Measurements from ENCODE around the gene ZC3H6.

The ZC3H6 gene

DNA sequence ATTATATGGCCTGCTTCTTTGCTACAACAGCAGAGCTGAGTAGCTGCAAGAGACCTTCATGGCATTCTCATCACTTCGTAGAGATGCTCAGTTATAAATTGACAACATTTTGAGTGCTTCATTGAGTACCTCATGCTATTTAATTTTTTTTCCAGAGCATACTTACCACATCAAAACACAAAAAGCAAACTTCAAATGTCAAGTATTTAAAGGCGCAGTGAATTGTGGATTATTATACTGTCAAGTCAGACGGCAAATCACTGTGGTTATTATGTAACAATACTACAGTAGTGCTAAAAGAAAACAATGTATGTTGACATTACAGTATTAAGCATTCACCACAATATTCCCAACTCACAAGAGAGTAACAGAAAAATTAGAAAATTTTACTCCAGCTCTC, 33.0 kb upstream of the ZC3H6 start:
- no peak for ATAC-seq

GRCh38 chr2:112243233-112243632, 32.2 kb upstream of the ZC3H6 start:
- TF ChIP-seq ZNF8 (CRISPR knock-in tag; IDR thresholded peaks at IDR 0.05) (no peak), ARNTL (CRISPR knock-in tag; IDR thresholded peaks at IDR 0.05; ENCODE audit: borderline replicate concordance, low read depth) (no peak), ZFP30 (CRISPR knock-in tag; IDR thresholded peaks at IDR 0.05) (no peak), TSHZ2 (CRISPR knock-in tag; IDR thresholded peaks at IDR 0.05) (no peak), ZNF70 (CRISPR knock-in tag; IDR thresholded peaks at IDR 0.05) (no peak), PPARA (CRISPR knock-in tag; IDR thresholded peaks at IDR 0.05; ENCODE audit: borderline replicate concordance) (no peak), GLIS3 (CRISPR knock-in tag; IDR thresholded peaks at IDR 0.05) (no peak), SNAI2 (CRISPR knock-in tag; IDR thresholded peaks at IDR 0.05) (no peak), RARB (CRISPR knock-in tag; IDR thresholded peaks at IDR 0.05) (no peak), CSDC2 (CRISPR knock-in tag; IDR thresholded peaks at IDR 0.05) (no peak), OSR1 (CRISPR knock-in tag; IDR thresholded peaks at IDR 0.05) (no peak), TCF4 (CRISPR knock-in tag; IDR thresholded peaks at IDR 0.05; ENCODE audit: borderline replicate concordance) (no peak), POU6F1 (CRISPR knock-in tag; IDR thresholded peaks at IDR 0.05; ENCODE audit: borderline replicate concordance, low read depth) (no peak), BACH2 (CRISPR knock-in tag; IDR thresholded peaks at IDR 0.05; ENCODE audit: borderline replicate concordance) (no peak), TOX (CRISPR knock-in tag; IDR thresholded peaks at IDR 0.05; ENCODE audit: borderline replicate concordance) (no peak), ZNF565 (CRISPR knock-in tag; conservative IDR thresholded peaks at IDR 0.05; ENCODE audit: low read depth) (no peak), CSRNP3 (CRISPR knock-in tag; IDR thresholded peaks at IDR 0.05) (no peak), ZC3H10 (CRISPR knock-in tag; IDR thresholded peaks at IDR 0.05) (no peak)
- ATAC-seq: no peak

More for the DNA sequence above, 33.0 kb upstream of the ZC3H6 start:
- TF ChIP-seq OSR1 (CRISPR knock-in tag; IDR thresholded peaks at IDR 0.05) (no peak), PPARA (CRISPR knock-in tag; IDR thresholded peaks at IDR 0.05; ENCODE audit: borderline replicate concordance) (no peak), TOX (CRISPR knock-in tag; IDR thresholded peaks at IDR 0.05; ENCODE audit: borderline replicate concordance) (no peak), ZNF70 (CRISPR knock-in tag; IDR thresholded peaks at IDR 0.05) (no peak), GLIS3 (CRISPR knock-in tag; IDR thresholded peaks at IDR 0.05) (no peak), ISL1 (CRISPR knock-in tag; IDR thresholded peaks at IDR 0.05) (no peak), ZFP30 (CRISPR knock-in tag; IDR thresholded peaks at IDR 0.05) (no peak), PATZ1 (CRISPR knock-in tag; IDR thresholded peaks at IDR 0.05; ENCODE audit: borderline replicate concordance) (no peak), ESRRG (CRISPR knock-in tag; IDR thresholded peaks at IDR 0.05) (no peak), SNAI2 (CRISPR knock-in tag; IDR thresholded peaks at IDR 0.05) (no peak), POU6F1 (CRISPR knock-in tag; IDR thresholded peaks at IDR 0.05; ENCODE audit: borderline replicate concordance, low read depth) (no peak), ZNF565 (CRISPR knock-in tag; conservative IDR thresholded peaks at IDR 0.05; ENCODE audit: low read depth) (no peak), CSDC2 (CRISPR knock-in tag; IDR thresholded peaks at IDR 0.05) (no peak), TCF4 (CRISPR knock-in tag; IDR thresholded peaks at IDR 0.05; ENCODE audit: borderline replicate concordance) (no peak), ZC3H10 (CRISPR knock-in tag; IDR thresholded peaks at IDR 0.05) (no peak), CSRNP3 (CRISPR knock-in tag; IDR thresholded peaks at IDR 0.05) (no peak), ZFP3 (CRISPR knock-in tag; IDR thresholded peaks at IDR 0.05) (no peak)

All from SK-N-SH treated with all-trans-retinoic acid at 6 μM for 48 hours (cell line).